A549 (cell line): ENCODE measurements around the gene NRIP2. TPM values are rescaled to one million over a fixed set of nuclear protein-coding genes. Genes with fewer than 3 reads are reported as not detected.
A peak's percentile ranks its signal among the peaks of the same experiment; 100 is the strongest.

Source experiments
- ATAC-seq, 2 experiments: fragments of 200-7000 bp in 1 of 2; fragments of >200 bp in 1 of 2; cut with Nextera tagmentation in 1 of 2; cut with Tn5 transposase in 1 of 2; 3 replicates each; pipeline versions ENCODE4 v1.8.0 to v1.9.1; 2018 to 2020; ENCODE audit warnings: mild to moderate bottlenecking in 1 of 2, moderate library complexity in 1 of 2
- CTCF ChIA-PET: fragments of 300-600 bp; sonication (Branson Sonifier 250); formaldehyde crosslinking; extraction: SDS; loops from one replicate; lab custom pipeline; 2021; ENCODE audit warnings: antibody characterized with exemption, inconsistent platforms; lab: Yijun Ruan, JAX
- POLR2A ChIA-PET: fragments of 350-600 bp; formaldehyde crosslinking; extraction: SDS; loops from one replicate; lab custom pipeline; 2021; ENCODE audit warnings: antibody characterized with exemption, inconsistent platforms; lab: Yijun Ruan, JAX
- DNase-seq, 2 experiments: peaks; one replicate each; pipeline versions ENCODE4 v3.0.0 to v3.0.0-alpha.2; 2011 to 2016; ENCODE audit warnings: low read depth in 1 of 2, low spot score in 1 of 2
- FAIRE-seq: peaks from 2 replicates; lab custom pipeline; 2011; peaks lifted over from hg19 to GRCh38; lab: Jason Lieb, UNC
- H3K27ac ChIP-seq, 2 experiments: fragments of >200 bp; sonication (Bioruptor Twin); formaldehyde crosslinking; 3 replicates each; pipeline ENCODE4 v1.5.1; 2016 to 2017
- H3K4me1 ChIP-seq: fragments of >200 bp; sonication (Bioruptor Twin); formaldehyde crosslinking; 3 replicates; pipeline ENCODE4 v1.6.1; 2016
- H3K4me2 ChIP-seq: fragments of >200 bp; sonication (Bioruptor Twin); formaldehyde crosslinking; 3 replicates; pipeline ENCODE4 v1.6.1; 2016
- H3K4me3 ChIP-seq: fragments of >200 bp; sonication (Bioruptor Twin); formaldehyde crosslinking; 3 replicates; pipeline ENCODE4 v1.5.1; 2016
- H3K9me3 ChIP-seq: fragments of >200 bp; sonication (Bioruptor Twin); formaldehyde crosslinking; 3 replicates; pipeline ENCODE4 v1.6.1; 2016
- ATOH8 ChIP-seq: fragments of 250-450 bp; sonication (Bioruptor Pico); IDR thresholded peaks from 2 replicates; pipeline ENCODE4 v1.5.0; 2020; ENCODE audit warnings: low read depth, mild to moderate bottlenecking, moderate library complexity
- BCL3 ChIP-seq: fragments of >200 bp; sonication (Bioruptor Twin); formaldehyde crosslinking; IDR thresholded peaks from 3 replicates; pipeline ENCODE4 v1.6.1; 2016
- CBX8 ChIP-seq: fragments of 200-600 bp; sonication (generic); IDR thresholded peaks from 2 replicates; pipeline ENCODE4 v1.6.1; 2016
- CHD2 ChIP-seq: fragments of 150-350 bp; IDR thresholded peaks from 2 replicates; pipeline ENCODE4 v1.6.1; 2014; ENCODE audit warnings: low read length; ENCODE audit not compliant: partially characterized antibody
- CTCF ChIP-seq: fragments of >200 bp; sonication (Bioruptor Twin); formaldehyde crosslinking; IDR thresholded peaks from 3 replicates; pipeline ENCODE4 v1.5.1; 2016
- EHMT2 ChIP-seq: fragments of 200-600 bp; sonication (generic); IDR thresholded peaks from 2 replicates; pipeline ENCODE4 v1.6.1; 2016; ENCODE audit warnings: antibody characterized with exemption, low read depth, mild to moderate bottlenecking, moderate library complexity
- EP300 ChIP-seq, 2 experiments: fragments of >200 bp; sonication (Bioruptor Twin); formaldehyde crosslinking; IDR thresholded peaks; 2 replicates in 1 of 2; 3 replicates in 1 of 2; pipeline ENCODE4 v1.6.1; 2016 to 2017
- ESRRA ChIP-seq: fragments of 150-350 bp; IDR thresholded peaks from 2 replicates; pipeline ENCODE4 v1.6.1; 2014; ENCODE audit warnings: mild to moderate bottlenecking, low read length, borderline replicate concordance
- FOSL2 ChIP-seq, 2 experiments: fragments of 450-650 bp in 1 of 2; fragments of >200 bp in 1 of 2; sonication (Bioruptor Twin) in 1 of 2; formaldehyde crosslinking; IDR thresholded peaks; 2 replicates each; pipeline versions ENCODE4 v1.5.0 to v1.6.1; 2016 to 2020; ENCODE audit warnings: mild to moderate bottlenecking in 1 of 2, moderate library complexity in 1 of 2
- GATA3 ChIP-seq: IDR thresholded peaks from 2 replicates; pipeline ENCODE4 v1.6.1; 2012; ENCODE audit warnings: borderline replicate concordance
- HDAC2 ChIP-seq: fragments of 200-600 bp; sonication (generic); IDR thresholded peaks from 2 replicates; pipeline ENCODE4 v1.6.1; 2016
- HEYL ChIP-seq: fragments of 250-450 bp; sonication (Bioruptor Pico); IDR thresholded peaks from 2 replicates; pipeline ENCODE4 v1.8.0; 2021; ENCODE audit warnings: mild to moderate bottlenecking, moderate library complexity
- HOXB5 ChIP-seq: fragments of 250-450 bp; sonication (Bioruptor Pico); IDR thresholded peaks from 2 replicates; pipeline ENCODE4 v1.5.0; 2020; ENCODE audit warnings: mild to moderate bottlenecking, moderate library complexity
- JUN ChIP-seq, 2 experiments: fragments of >200 bp; sonication (Bioruptor Twin); formaldehyde crosslinking; IDR thresholded peaks; 2 replicates in 1 of 2; 3 replicates in 1 of 2; pipeline ENCODE4 v1.6.1; 2016 to 2017
- MAX ChIP-seq: IDR thresholded peaks from 2 replicates; pipeline ENCODE4 v1.6.1; 2012
- NR3C1 ChIP-seq: fragments of >200 bp; sonication (Bioruptor Twin); formaldehyde crosslinking; IDR thresholded peaks from 3 replicates; pipeline ENCODE4 v1.6.1; 2017
- PBX3 ChIP-seq: IDR thresholded peaks from 2 replicates; pipeline ENCODE4 v1.6.1; 2012
- POLR2A ChIP-seq: IDR thresholded peaks from 2 replicates; pipeline ENCODE4 v1.6.1; 2012; ENCODE audit warnings: mild to moderate bottlenecking, low read length
- RAD21 ChIP-seq, 2 experiments: fragments of >200 bp in 1 of 2; sonication (Bioruptor Twin) in 1 of 2; formaldehyde crosslinking in 1 of 2; IDR thresholded peaks in 1 of 2; conservative IDR thresholded peaks in 1 of 2; 2 replicates in 1 of 2; 3 replicates in 1 of 2; pipeline ENCODE4 v1.6.1; 2012 to 2018; ENCODE audit warnings: inconsistent platforms in 1 of 2
- RARB ChIP-seq: fragments of 250-450 bp; sonication (Bioruptor Pico); IDR thresholded peaks from 2 replicates; pipeline ENCODE4 v1.8.0; 2021; ENCODE audit warnings: mild to moderate bottlenecking, moderate library complexity
- REST ChIP-seq: fragments of 200-600 bp; sonication (generic); IDR thresholded peaks from 2 replicates; pipeline ENCODE4 v1.6.1; 2016; ENCODE audit warnings: antibody characterized with exemption, mild to moderate bottlenecking, moderate library complexity
- RNF2 ChIP-seq: fragments of 200-600 bp; sonication (generic); IDR thresholded peaks from 2 replicates; pipeline ENCODE4 v1.6.1; 2016; ENCODE audit warnings: low read depth, mild to moderate bottlenecking, antibody characterized with exemption, moderate library complexity, borderline replicate concordance
- SMC3 ChIP-seq: fragments of >200 bp; sonication (Bioruptor Twin); formaldehyde crosslinking; IDR thresholded peaks from 3 replicates; pipeline ENCODE4 v1.6.1; 2018; ENCODE audit warnings: inconsistent platforms
- TP53 ChIP-seq: fragments of 250-450 bp; sonication (Bioruptor Pico); IDR thresholded peaks from 2 replicates; pipeline ENCODE4 v1.5.0; 2021; ENCODE audit warnings: mild to moderate bottlenecking, moderate library complexity
- ZC3H11A ChIP-seq: fragments of 450-650 bp; IDR thresholded peaks from 2 replicates; pipeline ENCODE4 v1.6.1; 2014; ENCODE audit warnings: antibody characterized with exemption, mild to moderate bottlenecking
- ZNF302 ChIP-seq: fragments of 250-450 bp; sonication (Bioruptor Pico); IDR thresholded peaks from 2 replicates; pipeline ENCODE4 v1.9.0; 2021; ENCODE audit warnings: inconsistent platforms, mild to moderate bottlenecking, moderate library complexity
- ZSCAN20 ChIP-seq: fragments of 250-450 bp; sonication (Bioruptor Pico); IDR thresholded peaks from 2 replicates; pipeline ENCODE4 v1.8.0; 2022; ENCODE audit warnings: mild to moderate bottlenecking, moderate library complexity
- WGBS: methylation state at CpG from one replicate; pipeline ENCODE4 v1.1.6; 2017; ENCODE audit errors: missing lambda C conversion rate; 5-methylcytosine and 5-hydroxymethylcytosine counted together
- polyA plus RNA-seq, 4 experiments: library from polyadenylated mRNA; depleted of rRNA in 3 of 4; stranded (reverse); fragments of >200 nt; fragmentation: RNase III in 1 of 4; extraction: RNeasy Plus Mini Kit Qiagen cat#74134 plus additional on column Dnase treatment in 1 of 4; gene quantifications; 2 replicates in 3 of 4; 3 replicates in 1 of 4; pipeline ENCODE4 v1.2.3, GENCODE V29; 2011 to 2017

The NRIP2 gene
- polyA plus RNA-seq, 2 of the 4 experiments (the other 2 are of a cell fraction): not detected

DNA sequence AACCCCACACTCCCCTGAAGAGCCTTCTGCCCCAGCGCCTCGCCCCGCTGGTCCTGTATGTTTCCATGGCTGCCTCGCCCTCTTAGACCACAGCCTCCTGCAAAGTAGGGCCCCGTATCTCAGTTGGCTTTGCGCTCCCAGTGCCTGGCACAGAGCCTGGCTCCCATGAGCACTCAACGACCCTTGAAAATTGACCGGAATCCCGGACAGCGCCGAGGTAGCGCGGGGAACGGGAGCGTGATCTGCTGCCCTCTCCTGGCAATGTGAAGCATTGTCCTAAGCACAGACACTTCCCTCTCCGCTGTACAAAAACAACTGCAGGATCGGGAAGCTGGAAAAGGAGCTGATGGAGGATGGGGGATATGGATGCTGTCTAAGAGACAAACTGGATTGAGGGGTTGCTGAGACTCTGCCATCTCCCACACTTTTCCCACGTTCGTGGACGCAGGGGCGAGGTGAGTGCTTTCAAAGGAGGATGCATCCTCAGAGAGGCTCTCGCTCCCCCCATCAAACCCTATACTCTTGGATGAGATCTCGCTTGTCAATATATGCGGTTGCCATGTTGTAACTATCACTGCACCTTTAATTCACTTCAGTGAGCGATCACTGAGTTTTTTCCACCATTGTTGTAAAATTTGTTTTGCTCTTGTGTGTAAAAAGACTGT is 50.8 kb downstream of the NRIP2 start:
- Histone ChIP-seq H3K9me3 (no peaks in the 10 kb centered on the region), H3K4me2 (peak overlapping the region; percentile 83), H3K4me1 (0 out of 3 replicates have a peak, but pooled peaks cover 6% of the 10 kb centered on the region), H3K27ac (no peak overlapping the region), H3K4me3 (peak overlapping the region; percentile 27; the same call in 2 of the 3 replicates)
- WGBS: 9% methylated on average over 13 of the region's 25 CpGs
- ATAC-seq (peak; percentile 96 to 98), DNase-seq (peak; percentile 62 to 68), FAIRE-seq (peak; percentile 92)
- ChIA-PET POLR2A (interaction anchor here (1.0 to 1.4 kb wide), 2 partner anchors 12 to 29 kb away, joined by 3 to 4 read pairs; partner anchors contain the start of gene ITFG2), CTCF (interaction anchor here (0.6 to 4.2 kb wide), 39 partner anchors 9 to 1262 kb away, joined by 3 to 57 read pairs (median 5); partner anchors contain the start of genes FKBP4, ITFG2 and NRIP2)
- TF ChIP-seq HDAC2 (no peak), POLR2A (no peak), ZC3H11A (no peak), TP53 (CRISPR knock-in tag) (no peak), NR3C1 (no peak), ESRRA (no peak), CTCF (peak; percentile 72), JUN (IDR thresholded peaks at IDR 0.05) (no peak), EP300 (IDR thresholded peaks at IDR 0.05) (no peak), CHD2 (no peak), HEYL (no peak), RAD21 (conservative IDR thresholded peaks at IDR 0.05 in 1 of 2, IDR thresholded peaks at IDR 0.05 in 1 of 2) (peak; percentile 64 to 74), BCL3 (no peak), ZNF302 (CRISPR knock-in tag) (no peak), SMC3 (peak; percentile 74), CBX8 (0 out of 2 replicates have a peak, but pooled peaks have one; percentile 19), ZSCAN20 (CRISPR knock-in tag) (no peak), MAX (no peak), PBX3 (no peak), RNF2 (no peak), EHMT2 (no peak)

GRCh38 chr12:2779281-2779680 is 55.6 kb downstream of the NRIP2 start:
- H3K4me2 ChIP-seq: no peak overlapping the region
- no peak overlapping the region for H3K27ac ChIP-seq
- no peaks in the 10 kb centered on the region for H3K9me3 ChIP-seq
- ChIA-PET CTCF (interaction anchor here (0.6 to 2.2 kb wide), 2 partner anchors 9 to 1712 kb away, joined by 4 to 5 read pairs; no protein-coding TSS in a partner anchor), POLR2A (no interaction called here)
- H3K4me3 ChIP-seq: no peak overlapping the region
- ATAC-seq (no peak), DNase-seq (no peak), FAIRE-seq (no peak)
- 32% methylated on average over 4 of the region's 4 CpGs for WGBS
- H3K4me1 ChIP-seq: 0 out of 3 replicates have a peak, but pooled peaks cover 5% of the 10 kb centered on the region
- no peak for TF ChIP-seq SMC3
- no peak for TF ChIP-seq NR3C1
- no peak for TF ChIP-seq GATA3
- no peak for TF ChIP-seq HOXB5 (CRISPR knock-in tag)
- TF ChIP-seq RARB (CRISPR knock-in tag): no peak
- no peak for TF ChIP-seq ESRRA
- TF ChIP-seq REST: no peak
- TF ChIP-seq ZC3H11A: no peak
- no peak for TF ChIP-seq FOSL2 (IDR thresholded peaks at IDR 0.05)
- TF ChIP-seq FOSL2 (CRISPR knock-in tag; IDR thresholded peaks at IDR 0.05): no peak
- no peak for TF ChIP-seq ATOH8 (CRISPR knock-in tag)
- no peak for TF ChIP-seq RAD21 (conservative IDR thresholded peaks at IDR 0.05 in 1 of 2, IDR thresholded peaks at IDR 0.05 in 1 of 2)
- no peak for TF ChIP-seq MAX
